Astrocyte of the spinal cord (primary cell): ENCODE measurements around the gene PPIL6.

Experiments
- DNase-seq: peaks from one replicate; pipeline ENCODE4 v3.0.0; 2011; ENCODE audit warnings: low read depth, low spot score
- H3K4me3 ChIP-seq: 2 replicates; pipeline ENCODE4 v1.5.1; 2011; ENCODE audit warnings: low read depth, mild to moderate bottlenecking, low read length, moderate library complexity
- in situ Hi-C: cut with HindIII; loops from 2 replicates; pipeline ENCODE4 v1.10.0; 2017; ENCODE audit warnings: low sequenced_read_pairs
- TF ChIP-seq, protein P1 (sequence below): IDR thresholded peaks from 2 replicates; pipeline ENCODE4 v1.5.1; 2012; ENCODE audit warnings: low read depth, mild to moderate bottlenecking, low read length, inconsistent platforms

Gene PPIL6

DNA sequence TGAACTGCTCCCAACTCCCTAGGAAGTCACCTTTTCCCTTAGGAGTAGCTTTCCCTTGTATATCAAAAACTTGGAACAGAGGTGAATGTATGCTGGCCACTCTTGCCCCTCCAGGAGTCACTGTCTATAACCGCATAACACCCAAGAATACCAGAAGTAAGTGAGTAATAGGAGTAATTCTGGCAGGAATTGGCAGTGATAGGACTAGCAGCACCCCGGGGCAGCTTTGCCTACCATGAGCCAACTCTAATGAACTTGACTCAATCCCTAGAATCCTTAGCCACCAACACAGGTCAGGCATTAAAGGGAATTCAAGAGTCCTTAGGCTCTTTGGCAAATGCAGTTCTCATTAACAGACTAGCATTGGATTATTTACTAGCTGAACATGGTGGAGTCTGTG lies 29.4 kb downstream of the PPIL6 start:
- no peak overlapping the region for H3K4me3 ChIP-seq
- in situ Hi-C loops: no loop called here
- DNase-seq: no peak
- TF ChIP-seq, protein P1, sequence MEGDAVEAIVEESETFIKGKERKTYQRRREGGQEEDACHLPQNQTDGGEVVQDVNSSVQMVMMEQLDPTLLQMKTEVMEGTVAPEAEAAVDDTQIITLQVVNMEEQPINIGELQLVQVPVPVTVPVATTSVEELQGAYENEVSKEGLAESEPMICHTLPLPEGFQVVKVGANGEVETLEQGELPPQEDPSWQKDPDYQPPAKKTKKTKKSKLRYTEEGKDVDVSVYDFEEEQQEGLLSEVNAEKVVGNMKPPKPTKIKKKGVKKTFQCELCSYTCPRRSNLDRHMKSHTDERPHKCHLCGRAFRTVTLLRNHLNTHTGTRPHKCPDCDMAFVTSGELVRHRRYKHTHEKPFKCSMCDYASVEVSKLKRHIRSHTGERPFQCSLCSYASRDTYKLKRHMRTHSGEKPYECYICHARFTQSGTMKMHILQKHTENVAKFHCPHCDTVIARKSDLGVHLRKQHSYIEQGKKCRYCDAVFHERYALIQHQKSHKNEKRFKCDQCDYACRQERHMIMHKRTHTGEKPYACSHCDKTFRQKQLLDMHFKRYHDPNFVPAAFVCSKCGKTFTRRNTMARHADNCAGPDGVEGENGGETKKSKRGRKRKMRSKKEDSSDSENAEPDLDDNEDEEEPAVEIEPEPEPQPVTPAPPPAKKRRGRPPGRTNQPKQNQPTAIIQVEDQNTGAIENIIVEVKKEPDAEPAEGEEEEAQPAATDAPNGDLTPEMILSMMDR: no peak

DNA sequence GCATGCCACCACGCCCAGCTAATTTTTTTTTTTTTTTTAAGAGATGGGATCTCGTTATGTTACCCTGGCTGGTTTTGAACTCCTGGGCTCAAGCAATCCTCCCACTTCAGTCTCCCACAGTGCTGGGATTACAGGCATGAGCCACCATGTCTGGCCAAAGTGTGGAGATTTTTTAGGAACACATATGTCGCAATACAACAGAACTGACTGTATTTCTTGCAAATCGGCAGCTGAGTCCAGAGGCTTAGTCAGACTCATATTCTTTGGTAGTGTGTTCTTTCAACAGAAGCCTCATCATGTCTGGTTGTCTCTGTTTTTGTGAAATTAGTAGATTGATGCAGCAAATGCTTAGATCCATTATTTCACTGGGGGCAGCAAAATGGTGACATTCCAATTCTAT lies 34.2 kb downstream of the PPIL6 start:
- no peak for DNase-seq
- TF ChIP-seq, protein P1: no peak
- no peak overlapping the region for H3K4me3 ChIP-seq
- in situ Hi-C loops: no loop called here

DNA sequence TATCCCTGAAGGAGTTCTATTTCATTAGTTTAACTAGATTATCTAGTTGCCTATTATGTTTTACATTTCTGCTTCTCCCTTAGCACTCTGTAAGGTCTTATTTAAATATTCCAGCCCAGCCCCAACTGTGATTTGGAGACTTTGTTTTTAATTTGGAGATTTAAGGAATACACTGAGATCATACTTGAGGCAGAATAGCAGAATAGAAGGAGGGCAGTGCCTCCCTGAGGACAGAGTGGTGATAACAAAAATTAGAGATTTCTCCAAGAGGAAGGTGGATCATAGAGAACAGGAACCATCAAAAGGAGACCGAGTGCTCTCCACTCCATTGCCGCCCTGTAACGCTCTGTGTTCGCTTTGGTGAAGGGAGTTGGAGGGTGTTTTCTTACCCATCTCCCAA lies 43.4 kb downstream of the PPIL6 start:
- peak; percentile 14 for DNase-seq
- no peak overlapping the region for H3K4me3 ChIP-seq
- in situ Hi-C loops: no loop called here
- TF ChIP-seq, protein P1: peak; percentile 30

DNA sequence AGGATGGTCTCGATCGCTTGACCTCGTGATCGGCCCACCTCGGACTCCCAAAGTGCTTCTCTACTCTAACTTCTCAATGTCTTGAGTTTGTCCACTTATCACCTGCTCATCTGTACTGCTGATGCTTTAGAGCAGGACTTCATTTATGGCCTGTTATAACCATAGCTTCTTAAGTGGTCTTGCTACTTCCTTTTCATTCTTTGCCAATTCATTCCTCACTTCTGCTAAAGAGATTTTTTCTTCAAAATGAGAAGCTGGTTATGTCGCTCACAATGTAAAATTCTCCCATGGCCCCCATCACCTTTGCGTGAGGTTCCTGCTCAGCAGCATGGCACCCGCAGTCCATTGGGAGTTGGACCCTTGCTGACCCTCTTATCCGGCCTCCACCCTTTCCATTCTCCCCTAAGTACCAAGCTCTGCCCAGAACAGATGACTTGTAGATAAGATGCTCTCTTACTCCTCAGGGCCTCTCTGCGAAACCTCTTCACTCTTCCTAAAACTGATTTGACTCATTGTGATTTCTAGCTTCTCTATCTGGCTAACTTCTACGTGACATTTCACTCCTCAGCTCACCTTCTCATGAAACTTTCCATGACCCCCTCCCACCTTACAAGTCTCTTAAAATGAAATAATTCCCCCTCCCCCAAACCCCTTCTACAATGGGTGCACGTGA lies 44.2 kb downstream of the PPIL6 start:
- no peak for DNase-seq
- in situ Hi-C loops: no loop called here
- TF ChIP-seq, protein P1: no peak
- H3K4me3 ChIP-seq: no peak overlapping the region

DNA sequence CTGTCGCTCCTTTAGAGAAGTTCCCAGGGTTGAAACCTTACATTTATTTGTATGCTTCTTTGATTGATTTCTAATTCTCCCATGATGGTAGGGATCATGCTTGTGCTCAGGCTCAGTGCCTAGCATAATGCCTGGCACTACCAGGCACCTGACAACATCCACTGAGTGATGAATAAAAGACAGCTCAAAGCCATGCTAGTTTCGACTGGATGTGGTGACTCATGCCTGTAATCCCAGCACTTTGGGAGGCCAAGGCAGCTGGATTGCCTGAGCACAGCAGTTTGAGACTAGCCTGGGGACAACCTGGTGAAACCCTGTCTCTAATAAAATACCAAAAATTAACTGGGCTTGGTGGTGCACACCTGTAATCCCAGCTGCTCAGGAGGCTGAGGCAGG lies 46.5 kb downstream of the PPIL6 start:
- in situ Hi-C loops: no loop called here
- no peak for DNase-seq
- TF ChIP-seq, protein P1: no peak
- no peak overlapping the region for H3K4me3 ChIP-seq

DNA sequence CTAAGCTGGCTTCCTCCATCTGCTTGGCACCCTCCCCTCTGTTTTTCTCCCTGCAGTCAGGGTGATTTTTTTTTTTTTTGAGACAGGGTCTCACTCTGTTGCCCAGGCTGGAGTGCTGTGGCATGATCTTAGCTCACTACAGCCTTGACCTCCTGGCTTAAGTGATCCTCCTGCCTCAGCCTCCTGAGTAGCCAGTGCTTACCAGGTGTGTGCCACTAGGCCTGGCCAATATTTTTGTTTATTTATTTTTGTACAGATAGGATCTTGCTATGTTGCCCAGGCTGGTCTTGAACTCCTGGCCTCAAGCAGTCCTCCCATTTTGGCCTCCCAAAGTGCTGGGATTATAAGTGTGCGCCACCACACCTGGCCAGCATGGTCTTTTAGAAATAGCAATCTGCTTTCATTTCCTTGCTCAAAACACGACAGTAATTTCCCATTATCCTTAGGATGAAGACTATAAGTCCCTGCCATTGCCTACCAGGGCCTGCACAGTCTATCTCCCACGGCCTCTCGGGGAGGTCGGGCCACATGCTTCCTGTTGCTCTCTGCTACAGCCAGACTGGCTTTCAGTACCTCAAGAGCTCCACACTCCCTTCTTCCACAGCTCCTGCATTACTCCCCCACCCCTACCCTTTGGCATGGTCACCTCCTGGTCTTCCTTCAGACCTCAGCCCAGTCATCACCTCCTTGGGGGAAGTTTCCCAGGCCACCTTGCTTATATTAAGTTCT lies 47.1 kb downstream of the PPIL6 start:
- DNase-seq: no peak
- TF ChIP-seq, protein P1: no peak
- in situ Hi-C loops: no loop called here
- H3K4me3 ChIP-seq: no peak overlapping the region
